ENCODE data around the gene TLX2.

- TF ChIP-seq, protein P1, sequence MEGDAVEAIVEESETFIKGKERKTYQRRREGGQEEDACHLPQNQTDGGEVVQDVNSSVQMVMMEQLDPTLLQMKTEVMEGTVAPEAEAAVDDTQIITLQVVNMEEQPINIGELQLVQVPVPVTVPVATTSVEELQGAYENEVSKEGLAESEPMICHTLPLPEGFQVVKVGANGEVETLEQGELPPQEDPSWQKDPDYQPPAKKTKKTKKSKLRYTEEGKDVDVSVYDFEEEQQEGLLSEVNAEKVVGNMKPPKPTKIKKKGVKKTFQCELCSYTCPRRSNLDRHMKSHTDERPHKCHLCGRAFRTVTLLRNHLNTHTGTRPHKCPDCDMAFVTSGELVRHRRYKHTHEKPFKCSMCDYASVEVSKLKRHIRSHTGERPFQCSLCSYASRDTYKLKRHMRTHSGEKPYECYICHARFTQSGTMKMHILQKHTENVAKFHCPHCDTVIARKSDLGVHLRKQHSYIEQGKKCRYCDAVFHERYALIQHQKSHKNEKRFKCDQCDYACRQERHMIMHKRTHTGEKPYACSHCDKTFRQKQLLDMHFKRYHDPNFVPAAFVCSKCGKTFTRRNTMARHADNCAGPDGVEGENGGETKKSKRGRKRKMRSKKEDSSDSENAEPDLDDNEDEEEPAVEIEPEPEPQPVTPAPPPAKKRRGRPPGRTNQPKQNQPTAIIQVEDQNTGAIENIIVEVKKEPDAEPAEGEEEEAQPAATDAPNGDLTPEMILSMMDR (CRISPR knock-in tag; IDR thresholded peaks at IDR 0.05), result no peak; the same call in 1 of the 2 replicates
- no peak for TF ChIP-seq ZFP36 (IDR thresholded peaks at IDR 0.05; ENCODE audit: borderline replicate concordance, low read depth, low read length, partially characterized antibody)
- TF ChIP-seq ZNF383 (CRISPR knock-in tag; IDR thresholded peaks at IDR 0.05; ENCODE audit: borderline replicate concordance), result no peak
- no peak for TF ChIP-seq ARHGAP35 (CRISPR knock-in tag; IDR thresholded peaks at IDR 0.05; ENCODE audit: borderline replicate concordance)
- no peak for TF ChIP-seq ZNF747 (CRISPR knock-in tag; IDR thresholded peaks at IDR 0.05; ENCODE audit: borderline replicate concordance)
Measured at GRCh38 chr2:74501335-74502071, 12.7 kb upstream of the TLX2 start.

Measured in HepG2 (cell line).